ENCODE data around the gene DYNLT1.

The DYNLT1 gene

DNA sequence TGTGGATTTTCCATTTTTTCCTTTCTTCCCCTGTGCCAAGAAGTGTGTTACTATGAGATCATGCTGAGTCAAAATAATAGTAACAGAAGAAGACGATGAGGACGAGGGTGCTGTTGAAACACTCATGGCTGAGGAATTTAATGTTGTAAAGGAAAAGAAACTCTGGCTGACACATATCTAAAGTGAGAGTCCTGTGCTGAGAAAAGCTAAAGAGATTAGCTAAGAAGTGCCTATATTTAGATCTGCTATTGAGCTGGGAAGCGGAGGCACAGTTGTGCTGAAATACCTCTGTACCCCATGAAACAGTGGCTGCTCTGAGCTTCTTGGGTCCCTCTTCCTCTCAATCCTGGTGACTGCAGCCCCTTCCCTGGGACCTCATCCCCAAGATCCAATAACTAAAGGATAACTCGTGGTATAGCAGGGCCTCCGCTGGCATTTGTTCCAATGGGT is 4.2 kb upstream of the DYNLT1 start:
- Histone ChIP-seq H2BK15ac (ENCODE audit: low read length) (no peak overlapping the region), H3K23ac (ENCODE audit: low read depth, low read length, poor library complexity) (no peak overlapping the region), H3K27me3 (ENCODE audit: control insufficient read depth in 3 of 3, insufficient read depth in 3 of 3, low read depth in 1 of 3, low read length in 3 of 3) (peaks cover 0 to 28% (median 0%) of the 10 kb centered on the region in 3 experiments), H3K4ac (ENCODE audit: low read length) (no peak overlapping the region), H2AFZ (ENCODE audit: low read length) (no peak overlapping the region), H3K4me1 (ENCODE audit: control insufficient read depth in 2 of 2, insufficient read depth in 1 of 2, low read depth in 1 of 2, low read length in 2 of 2) (peaks cover 3 to 7% of the 10 kb centered on the region in 2 donors), H3K27ac (replicated peaks; ENCODE audit: low read length) (no peak overlapping the region), H3K9ac (ENCODE audit: low read depth, low read length, poor library complexity) (no peak overlapping the region), H3K4me2 (ENCODE audit: insufficient read depth, low read length, poor library complexity, severe bottlenecking) (no peak overlapping the region), H3K79me1 (ENCODE audit: low read depth, low read length) (peaks cover 6% of the 10 kb centered on the region), H3K36me3 (replicated peaks in 1 of 2; ENCODE audit: control insufficient read depth in 2 of 2, insufficient read depth in 2 of 2, low read length in 2 of 2) (no peaks in the 10 kb centered on the region), H2AK5ac (ENCODE audit: low read depth, low read length) (no peak overlapping the region), H2BK120ac (ENCODE audit: low read depth, low read length) (no peak overlapping the region), H4K91ac (ENCODE audit: low read depth, low read length, poor library complexity) (no peak overlapping the region), H3K18ac (ENCODE audit: low read length) (no peak overlapping the region), H2BK5ac (ENCODE audit: low read length) (no peak overlapping the region), H4K8ac (ENCODE audit: low read depth, low read length) (no peak overlapping the region), H2BK12ac (ENCODE audit: low read length) (no peak overlapping the region), H3K9me3 (replicated peaks in 1 of 2; ENCODE audit: control insufficient read depth in 2 of 2, insufficient read depth in 1 of 2, low read depth in 1 of 2, low read length in 2 of 2) (no peaks in the 10 kb centered on the region), H3K4me3 (ENCODE audit: low read length in 2 of 2) (no peak overlapping the region), H3K14ac (ENCODE audit: low read length) (no peak overlapping the region)
- DNase-seq (ENCODE audit: low spot score), result no peak
- no CpG with 5 or more reads among the region's 5 CpGs for WGBS, 2 donors (ENCODE audit: extremely low coverage in 2 of 2, insufficient read length in 2 of 2, insufficient replicate concordance in 1 of 2)

DNA sequence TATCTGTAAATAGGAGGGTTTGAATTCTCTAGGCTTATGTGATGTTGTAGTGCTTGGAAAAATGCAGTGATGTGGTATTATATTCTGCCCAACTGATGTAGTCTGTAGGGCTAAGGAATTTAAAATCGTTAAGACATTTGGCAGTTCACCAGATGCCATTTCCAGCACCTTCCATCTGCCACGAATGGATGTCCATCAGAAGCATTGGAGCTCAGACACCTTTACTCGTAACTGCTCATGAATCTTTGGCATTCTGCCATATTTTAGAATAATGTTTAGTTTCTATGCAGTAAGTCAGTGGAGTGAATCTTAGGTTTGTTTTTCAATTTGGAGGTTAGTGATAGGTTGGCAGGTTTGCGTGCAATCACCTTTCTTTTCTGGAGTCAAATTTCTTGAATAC is 3.0 kb upstream of the DYNLT1 start:
- Histone ChIP-seq H2AK5ac (ENCODE audit: low read depth, low read length) (no peak overlapping the region), H4K91ac (ENCODE audit: low read depth, low read length, poor library complexity) (no peak overlapping the region), H2AFZ (ENCODE audit: low read length) (no peak overlapping the region), H3K14ac (ENCODE audit: low read length) (no peak overlapping the region), H3K4me1 (ENCODE audit: control insufficient read depth in 2 of 2, insufficient read depth in 1 of 2, low read depth in 1 of 2, low read length in 2 of 2) (peaks cover 3 to 4% of the 10 kb centered on the region in 2 donors), H2BK12ac (ENCODE audit: low read length) (no peak overlapping the region), H3K27me3 (ENCODE audit: control insufficient read depth in 3 of 3, insufficient read depth in 3 of 3, low read depth in 1 of 3, low read length in 3 of 3) (peaks cover 0 to 28% (median 0%) of the 10 kb centered on the region in 3 experiments), H3K4ac (ENCODE audit: low read length) (no peak overlapping the region), H3K4me3 (ENCODE audit: low read length in 2 of 2) (no peak overlapping the region), H2BK120ac (ENCODE audit: low read depth, low read length) (no peak overlapping the region), H2BK5ac (ENCODE audit: low read length) (no peak overlapping the region), H3K23ac (ENCODE audit: low read depth, low read length, poor library complexity) (no peak overlapping the region), H3K27ac (replicated peaks; ENCODE audit: low read length) (no peak overlapping the region), H3K79me1 (ENCODE audit: low read depth, low read length) (peaks cover 8% of the 10 kb centered on the region), H4K8ac (ENCODE audit: low read depth, low read length) (no peak overlapping the region), H3K9me3 (replicated peaks in 1 of 2; ENCODE audit: control insufficient read depth in 2 of 2, insufficient read depth in 1 of 2, low read depth in 1 of 2, low read length in 2 of 2) (no peaks in the 10 kb centered on the region), H2BK15ac (ENCODE audit: low read length) (no peak overlapping the region), H3K4me2 (ENCODE audit: insufficient read depth, low read length, poor library complexity, severe bottlenecking) (no peak overlapping the region), H3K9ac (ENCODE audit: low read depth, low read length, poor library complexity) (no peak overlapping the region), H3K36me3 (replicated peaks in 1 of 2; ENCODE audit: control insufficient read depth in 2 of 2, insufficient read depth in 2 of 2, low read length in 2 of 2) (peaks cover 0 to 7% of the 10 kb centered on the region in 2 donors), H3K18ac (ENCODE audit: low read length) (no peak overlapping the region)
- no CpG with 5 or more reads among the region's 4 CpGs for WGBS, 2 donors (ENCODE audit: extremely low coverage in 2 of 2, insufficient read length in 2 of 2, insufficient replicate concordance in 1 of 2)
- no peak for DNase-seq (ENCODE audit: low spot score)

DNA sequence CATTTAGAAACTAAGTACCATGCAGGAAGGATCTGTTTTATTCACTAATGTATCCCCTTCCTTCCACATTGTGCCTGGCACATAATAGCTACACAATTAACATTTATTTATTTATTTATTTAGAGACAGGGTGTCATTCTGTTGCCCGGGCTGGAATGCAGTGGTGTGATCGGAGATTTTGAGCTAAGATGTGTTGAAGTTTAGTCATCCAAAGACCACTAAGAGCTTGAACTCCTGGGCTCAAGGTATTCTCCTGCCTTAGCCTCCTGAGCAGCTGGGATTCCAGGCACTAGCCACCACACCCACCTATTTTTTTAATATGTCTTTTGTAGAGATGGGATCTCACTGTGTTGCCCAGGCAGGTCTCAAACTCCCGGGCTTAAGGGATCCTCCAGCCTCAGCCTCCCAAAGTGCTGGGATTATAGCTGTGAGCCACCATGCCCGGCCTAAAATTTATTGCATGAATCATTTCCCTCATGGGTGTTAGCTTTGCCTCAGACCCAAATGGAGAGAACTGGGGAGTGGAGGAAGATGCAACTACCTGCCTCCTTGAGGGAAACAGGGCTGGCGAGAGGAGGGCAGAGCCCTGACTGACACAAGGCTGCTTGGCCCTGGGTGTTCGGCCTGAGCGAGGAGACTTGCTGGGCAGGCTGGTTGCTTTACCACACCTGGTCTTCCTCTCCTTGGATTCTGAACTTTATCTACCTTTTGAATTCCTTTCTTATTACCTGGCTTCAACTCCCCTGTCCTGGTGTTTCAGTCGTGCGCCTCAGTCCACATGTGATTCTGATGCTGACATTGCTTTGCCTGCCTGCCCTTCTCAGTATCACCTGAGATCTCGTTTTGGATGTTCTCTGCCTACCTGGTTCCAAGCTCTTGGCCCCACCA is 1.7 kb upstream of the DYNLT1 start:
- Histone ChIP-seq H4K8ac (ENCODE audit: low read depth, low read length) (no peak overlapping the region), H3K4ac (ENCODE audit: low read length) (no peak overlapping the region), H3K14ac (ENCODE audit: low read length) (no peak overlapping the region), H3K36me3 (replicated peaks in 1 of 2; ENCODE audit: control insufficient read depth in 2 of 2, insufficient read depth in 2 of 2, low read length in 2 of 2) (peaks cover 0 to 19% of the 10 kb centered on the region in 2 donors), H2BK5ac (ENCODE audit: low read length) (no peak overlapping the region), H3K4me3 (ENCODE audit: low read length in 2 of 2) (no peak overlapping the region), H3K27ac (replicated peaks; ENCODE audit: low read length) (no peak overlapping the region), H3K27me3 (ENCODE audit: control insufficient read depth in 3 of 3, insufficient read depth in 3 of 3, low read depth in 1 of 3, low read length in 3 of 3) (peaks cover 0 to 28% (median 0%) of the 10 kb centered on the region in 3 experiments), H2BK120ac (ENCODE audit: low read depth, low read length) (no peak overlapping the region), H3K9me3 (replicated peaks in 1 of 2; ENCODE audit: control insufficient read depth in 2 of 2, insufficient read depth in 1 of 2, low read depth in 1 of 2, low read length in 2 of 2) (peaks cover 0 to 2% of the 10 kb centered on the region in 2 donors), H3K4me1 (ENCODE audit: control insufficient read depth in 2 of 2, insufficient read depth in 1 of 2, low read depth in 1 of 2, low read length in 2 of 2) (peaks cover 3 to 4% of the 10 kb centered on the region in 2 donors), H3K23ac (ENCODE audit: low read depth, low read length, poor library complexity) (no peak overlapping the region), H3K79me1 (ENCODE audit: low read depth, low read length) (peaks cover 8% of the 10 kb centered on the region), H2BK15ac (ENCODE audit: low read length) (no peak overlapping the region), H3K9ac (ENCODE audit: low read depth, low read length, poor library complexity) (no peak overlapping the region), H2AK5ac (ENCODE audit: low read depth, low read length) (no peak overlapping the region), H4K91ac (ENCODE audit: low read depth, low read length, poor library complexity) (no peak overlapping the region), H3K4me2 (ENCODE audit: insufficient read depth, low read length, poor library complexity, severe bottlenecking) (no peak overlapping the region), H2AFZ (ENCODE audit: low read length) (no peak overlapping the region), H2BK12ac (ENCODE audit: low read length) (no peak overlapping the region), H3K18ac (ENCODE audit: low read length) (no peak overlapping the region)
- no peak for DNase-seq (ENCODE audit: low spot score)
- no CpG with 5 or more reads among the region's 10 CpGs for WGBS, 2 donors (ENCODE audit: extremely low coverage in 2 of 2, insufficient read length in 2 of 2, insufficient replicate concordance in 1 of 2)
